ENCODE results near the gene SLC7A5. TPM values are rescaled to one million over a fixed set of nuclear protein-coding genes. Genes with fewer than 3 reads are reported as not detected.
A peak's percentile ranks its signal among the peaks of the same experiment; 100 is the strongest.

The SLC7A5 gene
- total and polyA plus RNA-seq, 2 of the 4 experiments (the other 2 are of a cell fraction), result 11.3 to 101 TPM

GRCh38 chr16:87855852-87856715 is 13.2 kb downstream of the SLC7A5 start (continued):
- TF ChIP-seq, protein P1, sequence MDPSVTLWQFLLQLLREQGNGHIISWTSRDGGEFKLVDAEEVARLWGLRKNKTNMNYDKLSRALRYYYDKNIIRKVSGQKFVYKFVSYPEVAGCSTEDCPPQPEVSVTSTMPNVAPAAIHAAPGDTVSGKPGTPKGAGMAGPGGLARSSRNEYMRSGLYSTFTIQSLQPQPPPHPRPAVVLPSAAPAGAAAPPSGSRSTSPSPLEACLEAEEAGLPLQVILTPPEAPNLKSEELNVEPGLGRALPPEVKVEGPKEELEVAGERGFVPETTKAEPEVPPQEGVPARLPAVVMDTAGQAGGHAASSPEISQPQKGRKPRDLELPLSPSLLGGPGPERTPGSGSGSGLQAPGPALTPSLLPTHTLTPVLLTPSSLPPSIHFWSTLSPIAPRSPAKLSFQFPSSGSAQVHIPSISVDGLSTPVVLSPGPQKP (IDR thresholded peaks at IDR 0.05; ENCODE audit: borderline replicate concordance, low read depth, low read length), result no peak

DNA sequence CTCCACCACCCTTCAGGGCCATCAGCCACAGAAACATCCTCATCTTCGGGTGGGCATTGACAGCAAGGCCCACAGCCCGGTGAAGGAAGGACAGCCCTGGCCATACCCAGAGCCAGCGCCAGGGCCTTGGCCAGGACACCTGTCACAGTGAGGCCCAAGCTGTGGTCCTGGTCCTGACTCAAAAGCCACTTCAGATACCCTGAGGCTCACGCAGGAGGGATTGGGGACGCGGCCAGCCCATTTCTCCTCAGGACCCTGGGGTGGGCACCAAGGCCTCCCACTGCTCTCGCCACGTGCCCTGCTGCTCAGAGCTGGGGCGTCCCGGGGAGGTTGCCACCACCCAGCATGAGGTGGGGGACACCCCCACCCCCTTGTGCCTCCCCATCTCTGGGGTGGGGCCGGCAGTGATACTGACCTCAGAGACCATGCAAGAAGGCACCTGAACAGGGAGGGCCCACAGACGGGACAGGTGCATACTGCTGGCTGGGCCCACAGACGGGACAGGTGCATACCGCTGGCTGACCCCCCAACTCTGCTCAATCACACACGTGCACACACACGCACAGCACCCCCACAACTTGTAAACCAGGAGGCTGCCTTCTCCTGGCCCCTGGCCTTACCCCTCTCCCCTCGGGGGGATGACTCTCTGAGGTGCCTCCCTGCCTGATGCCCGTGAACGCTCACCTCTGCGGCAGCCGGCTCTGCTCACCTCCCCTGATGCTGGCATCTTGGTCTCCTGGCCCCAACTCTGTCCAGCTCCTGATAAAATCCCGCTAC is 14.2 kb downstream of the SLC7A5 start:
- no peaks in the 10 kb centered on the region for H3K9me3 ChIP-seq (ENCODE audit: control insufficient read depth, insufficient read depth, low read length)
- H3K4ac ChIP-seq (ENCODE audit: low read depth, low read length), result peak overlapping the region; percentile 46
- H2AK9ac ChIP-seq (replicated peaks; ENCODE audit: low read depth, low read length, poor library complexity), result peak overlapping the region; percentile 58
- dilution Hi-C loops (cut with HindIII; ENCODE audit: low sequenced_read_pairs, unreplicated experiment) (no loop called here), in situ Hi-C loops (cut with MboI; ENCODE audit: low sequenced_read_pairs) (no loop called here), intact Hi-C loops (cut with micrococcal nuclease) (loop anchor here (5.0 kb wide), 1 partner anchor 78 kb away; no protein-coding TSS in a partner anchor)
- peaks cover 19% of the 10 kb centered on the region for H3K36me3 ChIP-seq (ENCODE audit: control insufficient read depth, insufficient read depth, low read length)
- peaks cover 68% of the 10 kb centered on the region for H4K20me1 ChIP-seq (ENCODE audit: insufficient read depth, low read length)
- TF ChIP-seq MXI1 (IDR thresholded peaks at IDR 0.05; ENCODE audit: borderline replicate concordance, low read depth, low read length) (no peak), FOS (IDR thresholded peaks at IDR 0.05; ENCODE audit: low read depth, low read length) (no peak), CEBPB (IDR thresholded peaks at IDR 0.05; ENCODE audit: low read depth, low read length) (no peak), BHLHE40 (IDR thresholded peaks at IDR 0.05; ENCODE audit: low read depth, low read length) (no peak), RCOR1 (IDR thresholded peaks at IDR 0.05; ENCODE audit: insufficient replicate concordance, low read length) (no peak)
- H4K91ac ChIP-seq (ENCODE audit: insufficient read depth, low read depth, low read length), result no peak overlapping the region
- 83% methylated on average over 8 of the region's 22 CpGs; no CpG with 5 or more reads in 1 of the 2 experiments for WGBS, 2 experiments (ENCODE audit: extremely low coverage in 2 of 2, insufficient read length in 1 of 2)
- no peak overlapping the region for H2AFZ ChIP-seq (replicated peaks; ENCODE audit: low read length, poor library complexity)
- no peak overlapping the region for H2BK20ac ChIP-seq (ENCODE audit: low read depth, low read length)
- no peak overlapping the region for H3K4me3 ChIP-seq (ENCODE audit: insufficient read depth, low read depth, low read length)
- no peak overlapping the region for H3K27ac ChIP-seq (ENCODE audit: insufficient read depth, low read length)
- no peak overlapping the region for H4K5ac ChIP-seq (ENCODE audit: low read depth, low read length)
- no peak overlapping the region for H2BK120ac ChIP-seq (ENCODE audit: low read depth, low read length)
- peaks cover 13% of the 10 kb centered on the region for H3K9me1 ChIP-seq (ENCODE audit: insufficient read depth, low read length)
- H3K4me1 ChIP-seq (ENCODE audit: control insufficient read depth, insufficient read depth, low read length), result peaks cover 22% of the 10 kb centered on the region
- BruUV-seq (replicated peaks), result no TSS peak
- no peak overlapping the region for H3K56ac ChIP-seq (ENCODE audit: extremely low read depth, insufficient read depth, low read length)
- peak overlapping the region; percentile 74; the same call in 1 of the 2 replicates for H2AK5ac ChIP-seq (ENCODE audit: low read depth, low read length)
- peaks cover 32 to 80% of the 10 kb centered on the region in 2 experiments; a peak in 3 of 4 replicates for H3K79me1 ChIP-seq (ENCODE audit: low read depth in 1 of 2, low read length in 2 of 2)
- CTCF ChIA-PET, result no interaction called here
- ATAC-seq (ENCODE audit: low read depth) (no peak), DNase-seq (no peak)
- H3K4me2 ChIP-seq (ENCODE audit: low read depth, low read length), result no peak overlapping the region
- no peak overlapping the region for H3K9ac ChIP-seq (ENCODE audit: low read depth, low read length)
- H3K18ac ChIP-seq (ENCODE audit: low read depth, low read length), result no peak overlapping the region
- H3K27me3 ChIP-seq (ENCODE audit: control insufficient read depth, insufficient read depth, low read length), result no peaks in the 10 kb centered on the region
- POLR2A ChIA-PET (ENCODE audit: unreplicated experiment), result no interaction called here
- no peak overlapping the region for H3K14ac ChIP-seq (replicated peaks; ENCODE audit: low read depth, low read length)
- H2BK5ac ChIP-seq (ENCODE audit: low read depth, low read length, poor library complexity, severe bottlenecking), result no peak overlapping the region
- H2BK15ac ChIP-seq (ENCODE audit: low read depth, low read length), result no peak overlapping the region
- no peak overlapping the region for H3K23ac ChIP-seq (ENCODE audit: low read depth, low read length)
- no peak overlapping the region for H4K8ac ChIP-seq (ENCODE audit: low read depth in 2 of 2, low read length in 2 of 2)
